Measurements from ENCODE around the gene SEPTIN10.
"Not testable (repeated sequence)": the region's sequence is repeated elsewhere in the genome, so short reads cannot be mapped to it uniquely, and the experiment has no call there.

SEPTIN10 gene

DNA sequence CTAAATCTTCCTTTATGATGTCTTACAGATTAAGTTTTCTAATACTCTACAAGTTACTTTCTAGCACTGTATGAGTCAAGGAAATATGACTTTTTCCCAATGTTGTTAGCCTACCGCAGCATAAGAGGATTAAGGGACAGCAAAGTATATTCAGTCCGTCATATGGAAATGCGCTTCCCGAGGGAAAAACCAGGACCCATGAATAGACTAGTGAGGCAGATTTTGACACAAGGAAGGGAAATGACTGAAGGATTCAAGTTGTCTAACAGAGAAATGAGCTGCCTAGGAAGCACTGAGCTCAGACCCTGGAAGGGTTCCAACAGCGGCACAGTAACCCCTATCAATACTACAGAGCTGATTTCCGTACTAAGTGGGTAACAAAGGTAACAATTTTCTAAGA is 12.0 kb downstream of the SEPTIN10 start:
- DNase-seq = no peak

DNA sequence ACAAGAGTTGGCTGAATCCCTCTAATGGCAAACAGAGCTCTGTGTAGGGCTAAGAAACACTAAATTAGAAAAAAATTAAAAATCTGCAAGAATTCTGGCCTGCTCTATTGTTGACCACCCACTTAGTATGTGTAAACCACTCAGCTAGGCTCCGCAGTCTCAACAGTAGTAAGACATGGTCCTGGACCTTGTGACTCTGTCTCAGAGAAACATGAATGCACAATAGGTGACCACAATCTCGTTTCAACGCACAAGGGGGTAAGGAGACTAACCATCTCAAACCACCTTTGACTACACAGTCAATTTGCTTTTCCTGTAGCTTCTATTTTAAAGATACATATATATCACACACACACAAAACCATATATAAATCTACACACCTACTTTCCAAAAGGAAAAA is 16.5 kb downstream of the SEPTIN10 start:
- no peak for DNase-seq

DNA sequence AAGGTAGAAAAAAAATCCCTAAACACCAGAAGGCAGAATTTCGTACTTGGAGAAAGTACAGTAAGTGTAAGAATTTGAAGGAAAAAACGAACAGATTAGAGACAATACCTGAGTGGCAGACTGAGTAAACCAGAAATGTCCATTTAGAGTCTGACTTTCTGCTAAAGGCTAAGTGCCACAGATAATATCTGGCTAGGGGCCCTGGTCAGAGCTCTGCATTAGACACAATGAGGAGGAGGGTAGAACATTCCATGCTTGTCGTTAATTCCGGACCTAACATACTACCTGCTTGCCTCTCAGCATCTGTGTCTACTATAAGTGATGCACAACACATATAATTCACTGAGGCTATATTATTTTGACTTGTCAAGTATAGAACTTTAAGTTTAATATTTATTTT is 18.1 kb downstream of the SEPTIN10 start:
- DNase-seq = no peak

DNA sequence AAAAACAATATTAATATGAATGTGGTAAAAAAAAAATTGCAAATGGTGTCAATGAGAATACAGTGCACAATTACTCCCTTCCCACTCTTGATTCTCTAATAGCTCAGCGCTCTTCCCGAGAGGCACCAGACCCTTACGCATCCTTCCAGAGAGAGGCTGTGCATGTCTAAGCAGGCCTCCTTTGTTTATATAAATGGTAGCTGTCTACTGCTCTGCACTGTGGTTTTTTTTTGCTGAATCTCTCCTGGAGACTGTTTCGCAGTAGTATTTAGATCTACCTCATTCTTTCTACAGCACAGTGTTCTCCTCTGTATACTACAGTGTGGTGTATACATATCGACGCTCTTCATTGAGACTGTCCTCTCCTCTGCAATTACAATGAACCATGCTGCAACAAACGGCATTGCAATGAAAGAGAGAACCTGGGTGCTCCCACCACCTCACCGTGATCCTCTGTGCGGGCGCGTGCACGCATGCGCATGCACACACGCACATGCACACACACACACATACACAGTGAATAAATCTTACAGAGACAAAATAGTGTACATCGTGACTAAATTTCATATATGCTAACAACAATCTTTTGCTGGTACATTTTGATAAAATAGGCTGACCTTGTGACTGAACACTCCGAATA is 19.4 kb downstream of the SEPTIN10 start:
- DNase-seq = no peak

DNA sequence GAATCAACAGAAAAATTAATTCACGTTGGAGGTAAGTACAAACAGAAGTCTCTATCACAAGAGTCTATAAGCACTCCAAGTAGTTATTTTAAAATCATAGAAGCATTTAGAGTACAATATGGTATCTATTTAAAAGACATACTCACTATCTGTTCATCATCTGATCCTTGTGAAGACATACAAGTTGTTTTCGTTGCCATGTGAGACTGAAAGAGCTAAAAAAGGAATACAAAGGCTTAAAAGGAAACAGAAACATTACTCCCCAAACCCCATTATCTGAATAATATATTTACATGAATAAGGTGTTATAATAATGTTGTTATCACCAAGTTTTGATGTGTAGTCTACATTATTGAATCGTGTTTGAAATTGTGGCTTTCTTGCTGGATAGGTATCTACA is 20.9 kb downstream of the SEPTIN10 start:
- DNase-seq = no peak

DNA sequence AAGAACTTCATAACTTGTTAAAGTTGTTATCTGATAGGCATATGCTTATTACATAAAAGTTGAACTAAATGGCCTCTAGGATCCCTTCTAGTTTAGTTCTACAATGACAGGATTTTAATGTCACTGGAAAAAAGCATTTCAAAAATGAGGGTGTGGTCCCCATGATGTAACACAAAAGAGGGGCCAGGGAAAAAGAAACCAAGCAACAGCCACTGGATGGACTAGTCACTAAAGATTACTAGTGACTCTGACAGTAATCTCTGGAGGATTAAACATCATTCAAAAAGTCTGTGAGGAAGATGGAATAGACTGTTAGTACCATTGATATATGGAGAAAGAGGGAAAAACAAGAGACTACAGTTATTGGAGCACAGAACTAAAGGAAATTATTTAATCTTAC is 22.6 kb downstream of the SEPTIN10 start:
- no peak for DNase-seq

DNA sequence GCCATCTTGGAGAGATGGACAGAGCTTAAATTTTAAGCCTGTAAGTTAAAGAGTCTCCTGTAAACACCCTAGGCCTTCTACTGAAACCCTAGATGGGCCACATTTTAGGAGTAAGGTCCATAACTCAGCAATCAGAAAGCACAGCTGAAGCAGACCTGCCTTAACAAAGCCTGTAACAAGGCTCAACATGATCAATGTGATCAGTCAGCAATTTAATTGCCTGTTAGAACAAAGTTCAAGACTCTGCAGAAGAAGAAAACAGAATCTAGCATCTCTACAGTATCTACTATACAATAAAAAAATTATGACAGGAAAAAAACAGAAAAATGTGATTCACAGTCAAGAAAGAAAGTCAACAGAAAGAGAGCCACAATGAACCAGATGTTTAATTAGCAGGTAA is 27.1 kb downstream of the SEPTIN10 start:
- DNase-seq = no peak

DNA sequence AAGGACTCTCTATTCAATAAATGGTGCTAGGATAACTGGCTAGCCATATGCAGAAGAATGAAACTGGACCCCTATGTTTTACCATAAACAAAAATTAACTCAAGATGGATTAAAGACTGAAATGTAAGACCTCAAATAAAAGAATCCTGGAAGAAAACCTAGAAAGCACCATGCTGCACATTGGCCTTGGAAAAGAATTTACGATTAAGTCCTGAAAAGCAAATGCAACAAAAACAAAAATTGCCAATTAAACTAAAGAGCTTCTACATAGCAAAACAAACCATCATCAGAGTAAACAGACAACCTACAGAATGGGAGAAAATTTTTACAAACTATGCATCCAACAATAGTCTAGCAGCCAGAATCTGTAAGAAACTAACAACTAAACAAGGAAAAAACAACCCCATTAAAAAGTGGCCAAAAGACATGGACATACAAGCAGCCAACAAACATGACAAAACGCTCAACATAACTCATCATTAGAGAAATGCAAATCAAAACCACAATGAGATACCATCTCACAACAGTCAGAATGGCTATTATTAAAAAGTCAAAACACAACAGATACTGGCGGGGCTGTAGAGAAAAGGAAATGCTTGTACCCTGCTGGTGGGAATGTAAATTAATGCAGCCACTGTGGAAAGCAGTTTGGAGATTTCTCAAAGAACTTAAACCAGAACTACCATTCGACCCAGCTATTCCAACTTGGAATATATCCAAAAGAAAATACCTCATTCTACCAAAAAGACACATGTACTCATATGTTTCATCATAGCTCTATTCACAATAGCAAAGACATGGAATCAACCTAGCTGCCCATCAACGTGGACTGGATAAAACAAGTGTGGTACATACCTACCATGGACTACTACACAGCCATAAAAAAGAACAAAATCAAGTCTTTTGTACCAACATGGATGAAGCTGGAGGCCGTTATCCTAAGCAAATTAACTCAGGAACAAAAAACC is 30.6 kb downstream of the SEPTIN10 start:
- DNase-seq = no peak

DNA sequence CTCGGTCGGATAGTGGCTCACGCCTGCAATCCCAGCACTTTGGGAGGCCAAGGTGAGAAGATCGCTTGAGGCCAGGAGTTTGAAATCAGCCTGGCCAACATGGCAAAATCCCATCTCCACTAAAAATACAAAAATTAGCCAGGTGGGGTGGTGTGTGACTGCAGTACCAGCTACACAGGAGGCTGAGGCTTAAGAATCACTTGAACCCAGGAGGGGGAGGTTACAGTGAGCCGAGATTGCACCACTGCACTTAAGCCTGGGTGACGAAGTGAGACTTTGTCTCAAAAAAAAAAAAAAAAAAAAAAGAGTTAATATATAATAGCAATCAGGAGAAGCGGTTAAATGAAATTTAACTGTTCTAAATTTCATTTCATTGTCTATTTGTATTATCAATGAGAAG is 36.1 kb downstream of the SEPTIN10 start:
- DNase-seq = not testable (repeated sequence)

DNA sequence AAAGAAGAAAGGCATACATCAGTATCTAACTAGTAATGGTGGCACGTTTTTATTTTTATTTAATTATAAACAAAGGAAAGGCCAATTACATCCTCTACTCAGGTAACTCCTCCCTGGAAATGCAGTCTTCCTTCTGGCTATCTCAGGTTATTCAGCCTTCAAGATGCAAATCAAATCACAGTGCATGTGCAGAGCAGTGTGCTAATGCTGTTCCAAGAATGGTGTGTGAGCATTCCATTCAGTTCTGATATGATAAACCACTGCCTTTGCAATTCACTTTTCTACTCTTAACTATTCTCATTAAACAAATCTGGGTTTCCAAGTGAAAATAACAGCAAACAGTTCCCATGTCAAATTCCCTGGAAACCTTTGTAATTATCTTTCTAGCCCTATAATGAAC is 38.4 kb downstream of the SEPTIN10 start:
- DNase-seq = no peak

DNA sequence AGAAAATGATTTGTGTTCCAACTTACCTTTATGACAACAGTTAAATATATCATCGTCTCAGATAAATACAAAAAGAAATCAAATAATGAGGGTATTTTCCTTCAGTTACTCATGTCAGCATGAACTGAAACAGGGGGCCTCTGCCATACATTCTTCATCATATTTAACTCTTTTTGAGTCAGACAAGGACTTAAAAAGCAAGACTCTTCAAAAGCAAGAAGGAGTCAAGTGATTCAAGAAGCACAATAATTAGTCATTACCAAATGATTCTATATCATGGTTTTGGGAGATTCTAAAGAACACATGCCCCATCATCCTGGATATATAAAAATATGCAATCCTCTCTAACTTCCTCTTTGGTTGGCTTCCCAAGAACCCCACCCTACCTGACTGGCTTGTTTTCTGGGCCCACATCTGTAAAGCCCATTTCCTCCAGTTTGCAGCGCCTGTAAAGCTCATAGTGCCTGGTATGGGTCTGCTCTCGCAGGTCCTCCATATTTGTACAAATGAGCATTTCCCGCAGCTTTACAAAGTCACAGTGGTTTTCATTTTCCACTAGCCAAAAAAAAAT is 49.7 kb downstream of the SEPTIN10 start:
- DNase-seq = no peak

DNA sequence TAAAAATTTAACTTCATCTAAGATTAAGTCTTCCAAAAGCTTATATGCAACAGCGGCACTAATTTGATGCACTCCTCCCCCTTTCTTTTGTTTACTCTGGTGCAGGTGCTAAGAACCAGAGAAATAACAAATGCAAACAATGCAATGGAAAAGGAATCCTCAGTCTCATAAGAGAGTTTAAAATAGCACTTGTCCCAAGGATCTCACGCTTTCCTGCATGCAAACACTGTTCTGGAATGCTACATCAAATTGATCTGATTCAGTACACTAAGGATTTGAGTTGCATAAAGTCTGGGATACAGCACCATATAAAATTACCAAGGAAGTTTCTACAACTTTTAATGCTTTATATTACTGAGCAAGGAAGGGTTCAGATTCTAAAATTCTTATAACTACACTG is 50.5 kb downstream of the SEPTIN10 start:
- DNase-seq = no peak

DNA sequence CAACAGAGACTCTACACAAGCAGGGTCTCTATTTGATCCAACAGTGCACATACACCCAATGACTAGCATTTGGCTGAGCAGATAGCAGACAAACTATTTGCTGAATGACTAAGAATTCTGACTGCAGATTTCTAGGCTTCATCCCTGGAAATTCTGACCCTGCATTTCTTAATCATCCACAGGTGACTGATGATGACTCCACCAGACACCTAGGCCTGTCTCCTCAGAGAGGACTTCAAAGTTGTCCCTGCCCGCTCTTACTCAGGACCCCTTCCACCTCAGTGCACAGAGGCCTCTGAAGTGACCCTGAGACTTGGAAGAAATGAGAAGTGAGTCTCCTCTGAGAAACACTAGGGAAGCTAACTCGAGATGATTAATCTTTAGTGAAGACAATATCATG is 51.3 kb downstream of the SEPTIN10 start:
- DNase-seq = no peak

DNA sequence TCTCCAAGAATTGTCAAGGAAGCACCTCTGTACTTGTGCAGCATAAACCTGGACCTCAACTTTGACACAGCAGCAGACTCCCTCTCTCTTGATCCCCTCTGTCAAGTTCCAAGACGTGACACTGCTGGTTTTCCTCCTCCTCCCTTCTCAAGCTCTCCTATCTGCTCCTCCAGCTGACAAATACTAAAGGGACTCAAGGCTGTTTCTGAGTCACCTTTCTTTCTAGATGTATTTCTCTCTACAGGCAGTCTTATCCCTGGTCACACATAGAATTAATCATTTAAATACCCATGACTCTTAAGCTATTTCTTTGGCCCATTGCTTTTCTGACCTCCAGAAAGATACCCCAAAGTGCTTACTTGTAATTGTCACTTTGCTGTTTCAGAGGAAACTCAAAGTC is 53.5 kb downstream of the SEPTIN10 start:
- DNase-seq = no peak

DNA sequence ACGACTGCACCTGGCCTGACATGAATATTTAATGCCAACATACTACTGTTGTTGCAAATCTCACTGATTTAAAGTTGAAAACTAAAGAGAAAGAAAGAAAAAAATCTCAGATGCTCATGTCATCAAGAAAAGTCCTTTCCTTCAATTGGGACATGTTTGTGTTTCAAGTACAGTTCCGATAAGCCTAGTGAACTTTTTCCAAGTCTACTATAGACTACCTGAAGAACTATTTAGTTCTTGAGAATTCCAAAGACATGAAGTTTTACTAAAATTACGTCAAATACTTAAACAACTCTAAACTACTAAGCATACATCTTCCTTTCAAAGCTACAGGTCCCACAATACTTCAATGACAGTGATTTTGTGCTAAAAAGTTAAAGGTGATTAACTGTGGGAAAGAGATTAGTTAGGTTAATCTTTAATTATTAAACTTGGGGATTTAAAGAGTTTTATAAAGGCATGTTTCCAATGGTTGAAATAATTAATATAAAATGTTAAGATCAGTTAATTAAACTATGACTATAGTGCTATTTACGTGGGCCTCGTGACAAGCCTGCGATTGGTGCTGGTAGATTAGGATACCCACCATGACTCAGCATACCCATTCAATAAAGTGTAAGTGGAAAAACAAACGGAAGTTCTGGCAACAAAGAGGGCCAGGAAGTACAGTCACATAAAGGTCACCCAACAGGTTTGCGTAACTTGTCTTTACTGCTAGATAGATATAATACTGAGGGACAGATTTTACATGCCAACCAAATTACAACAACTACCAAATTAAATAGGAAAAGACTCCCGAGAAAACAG is 55.5 kb downstream of the SEPTIN10 start:
- no peak for DNase-seq

DNA sequence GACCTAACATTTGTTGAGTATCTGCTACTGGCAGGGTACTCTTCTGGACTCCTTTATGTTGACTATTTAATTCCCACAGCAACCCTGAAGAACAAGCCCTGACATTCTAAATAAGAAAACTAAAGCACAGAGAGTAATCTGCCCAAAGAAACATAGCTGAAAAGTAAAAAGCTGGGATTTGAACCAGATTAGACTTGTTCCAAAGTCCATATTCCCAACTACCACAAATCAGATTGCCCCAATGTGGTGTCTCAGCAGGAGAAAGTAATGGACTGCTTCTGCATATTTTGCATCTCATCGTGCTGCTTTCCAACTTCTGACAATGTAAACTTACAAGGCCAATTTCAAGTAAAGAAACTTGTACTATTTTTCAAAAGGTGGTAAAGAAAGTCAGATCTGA is 56.5 kb downstream of the SEPTIN10 start:
- DNase-seq = no peak

DNA sequence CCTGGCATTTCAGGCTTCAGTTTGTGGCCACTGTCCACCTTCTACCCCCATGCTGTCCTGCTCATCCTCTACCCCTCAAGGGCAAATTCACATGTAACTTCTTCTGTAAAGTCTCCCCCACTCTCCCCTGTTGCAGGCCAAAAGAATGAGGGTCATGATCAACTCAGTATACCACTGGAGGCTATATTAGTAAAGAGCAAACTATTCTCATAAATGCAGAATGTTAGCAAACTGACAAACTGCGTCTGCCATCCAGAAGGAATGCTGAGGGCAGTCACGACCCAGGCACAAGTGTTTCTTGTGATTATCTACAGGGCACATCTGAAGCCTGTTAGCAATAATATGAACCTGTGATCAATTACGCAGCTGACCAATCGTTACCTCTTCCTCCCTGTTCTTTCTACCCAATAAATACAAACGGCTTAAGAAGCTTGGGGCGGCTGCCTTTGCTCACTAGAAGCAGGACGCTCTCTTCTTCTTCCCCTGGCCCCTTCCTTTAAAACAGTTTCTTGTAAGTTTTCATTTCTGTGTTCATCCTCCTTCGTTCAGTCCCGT is 58.3 kb downstream of the SEPTIN10 start:
- no peak for DNase-seq

DNA sequence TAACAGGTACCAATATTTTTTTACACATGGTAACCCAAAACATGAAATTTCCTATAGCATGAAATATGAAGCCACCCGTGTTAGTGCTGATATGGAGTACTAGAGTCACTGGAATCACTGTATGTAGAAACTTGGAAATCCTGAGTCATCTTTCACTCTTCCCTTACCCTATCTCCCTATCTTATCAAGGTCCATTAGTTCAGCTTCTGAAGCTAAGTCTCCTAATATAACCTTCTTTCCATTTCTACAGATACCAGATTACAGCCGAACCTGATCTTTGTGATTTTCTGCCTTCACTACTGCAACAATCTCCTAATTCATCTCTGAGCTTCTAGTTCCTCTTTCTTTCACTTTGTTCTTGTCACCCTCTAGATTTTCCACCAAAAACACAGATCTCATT is 59.0 kb downstream of the SEPTIN10 start:
- no peak for DNase-seq

DNA sequence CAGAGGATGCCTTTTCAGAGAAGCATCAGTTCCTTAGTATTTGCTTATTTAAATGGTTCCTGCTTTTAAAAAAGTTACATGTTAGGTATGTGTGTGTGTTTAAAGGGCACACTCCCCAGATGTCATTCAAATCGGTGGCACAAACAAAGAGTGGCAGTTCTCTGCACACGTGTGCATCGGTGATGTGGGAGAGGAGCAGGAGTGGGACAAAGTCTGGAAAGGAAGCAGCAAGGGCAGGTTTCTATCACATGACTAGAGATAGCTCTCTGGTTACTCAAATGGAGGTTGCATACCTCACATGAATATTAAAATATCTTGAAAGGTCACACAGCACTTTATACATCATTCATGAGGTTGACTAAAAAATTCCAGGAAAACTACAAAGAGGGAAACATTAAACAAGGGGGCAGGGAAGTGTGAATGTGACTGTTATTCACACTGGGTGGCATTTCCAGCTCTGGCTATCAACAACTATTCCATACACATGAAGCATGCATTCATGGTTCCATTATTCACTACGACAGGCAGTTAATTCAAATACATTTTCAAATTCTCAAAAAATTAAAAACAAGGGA is 64.7 kb downstream of the SEPTIN10 start:
- DNase-seq = no peak

DNA sequence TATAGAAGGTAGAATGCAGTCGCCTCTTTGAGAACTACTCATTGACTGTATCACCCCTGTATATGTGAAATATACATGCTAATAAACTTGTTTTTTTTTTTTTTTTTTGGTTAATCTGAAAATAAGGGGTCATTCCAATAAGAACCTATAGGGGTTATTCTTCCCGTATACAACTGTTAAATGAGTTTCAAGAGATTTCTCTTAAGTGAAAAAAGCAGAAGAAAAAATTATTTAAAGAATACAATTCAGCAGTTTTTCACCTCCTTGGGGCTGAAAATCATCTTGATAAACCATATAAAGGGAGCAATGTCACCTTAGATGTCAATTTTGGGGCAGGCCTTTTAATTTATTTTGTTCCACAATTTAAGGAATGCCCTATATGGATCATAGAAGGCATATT is 66.5 kb downstream of the SEPTIN10 start:
- no peak for DNase-seq

DNA sequence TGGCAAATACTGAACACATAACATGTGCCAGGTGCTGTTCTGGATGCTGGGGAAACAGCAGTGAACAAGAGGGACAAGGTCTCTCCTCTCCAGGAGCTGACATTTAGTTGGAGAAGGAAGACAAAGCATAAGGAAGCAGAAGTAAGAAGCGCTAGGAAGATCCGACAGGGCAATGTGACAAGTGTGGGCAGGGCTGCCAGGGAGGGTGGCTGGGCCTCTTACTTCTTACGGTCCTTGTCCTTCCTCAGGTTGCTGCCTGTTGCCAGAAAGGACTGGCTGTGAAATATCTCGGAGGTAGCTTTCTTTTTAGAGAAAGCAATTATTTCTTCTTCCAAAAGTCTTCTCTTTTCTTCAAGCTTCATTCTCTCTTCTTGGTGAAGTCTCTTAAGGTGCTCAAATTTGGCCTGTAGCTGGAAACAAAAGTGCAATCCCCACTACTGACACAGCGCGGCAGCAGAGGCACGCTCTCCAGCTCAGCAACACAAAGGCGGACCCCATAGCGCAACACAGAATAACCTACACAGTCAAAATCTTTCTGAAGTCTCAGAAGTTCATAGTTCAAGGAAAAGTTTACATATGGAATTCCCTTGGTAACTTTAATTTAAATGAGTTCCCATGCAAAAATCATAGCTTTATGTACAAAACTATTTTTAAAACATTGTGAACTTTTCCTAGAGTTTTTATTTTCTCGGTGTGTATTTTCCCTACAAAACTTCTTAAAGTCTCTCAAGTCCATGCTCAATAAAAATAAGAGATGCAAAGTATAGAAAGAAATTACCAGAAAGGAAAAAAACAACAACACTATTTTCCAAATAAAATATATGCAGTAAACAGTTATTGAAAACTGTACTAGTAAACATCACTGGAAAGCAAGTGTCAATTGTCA is 67.7 kb downstream of the SEPTIN10 start:
- DNase-seq = no peak
